HCT116 (cell line): Measurements from ENCODE around the gene C20orf141. TPM values are rescaled to one million over a fixed set of nuclear protein-coding genes. Genes with fewer than 3 reads are reported as not detected.
A peak's percentile ranks its signal among the peaks of the same experiment; 100 is the strongest.

ENCODE experiments used
- ATAC-seq: fragments of 200-7000 bp; cut with Tn5 transposase; 2 replicates; pipeline ENCODE4 v1.9.1; 2020; ENCODE audit warnings: mild to moderate bottlenecking, moderate library complexity
- Bru-seq: library from RNA; stranded (reverse); fragments of 400-500 nt; gene quantifications from one replicate; lab custom pipeline; 2021; lab: Mats Ljungman, UMichigan
- BruChase-seq, 2 experiments: library from RNA; stranded (reverse); fragments of 400-500 nt; gene quantifications; one replicate each; lab custom pipeline; 2021; lab: Mats Ljungman, UMichigan
- BruUV-seq: library from RNA; stranded (reverse); fragments of 400-500 nt; replicated peaks from 2 replicates; lab custom pipeline; 2021; lab: Mats Ljungman, UMichigan
- CTCF ChIA-PET: fragments of 300-600 bp; sonication (Branson Sonifier 250); formaldehyde crosslinking; loops from one replicate; lab custom pipeline; 2021; ENCODE audit warnings: antibody characterized with exemption; lab: Charles Lee
- POLR2A ChIA-PET: fragments of 300-600, 350-600 bp; sonication (Branson Sonifier 250); formaldehyde crosslinking; loops from one replicate; lab custom pipeline; 2021; ENCODE audit warnings: antibody characterized with exemption; lab: Charles Lee
- RAD21 ChIA-PET, 2 experiments: fragments of 300-600 bp; sonication (Branson Sonifier 250); formaldehyde crosslinking; loops; one replicate each; lab custom pipeline; 2023; ENCODE audit warnings: low total read pairs in 2 of 2; ENCODE audit not compliant: uncharacterized antibody in 2 of 2, unreplicated experiment in 2 of 2, low non-redundant PET in 1 of 2; lab: Charles Lee
- DNase-seq: peaks from one replicate; pipeline ENCODE4 v3.0.0-alpha.2; 2010; ENCODE audit warnings: low read depth, low spot score
- H2AFZ ChIP-seq: fragments of 200-600 bp; shearing (Covaris generic), sonication (generic); 2 replicates; pipeline ENCODE4 v1.6.1; 2017; ENCODE audit warnings: low read depth, mixed run types, mixed read lengths, antibody characterized with exemption, low read length; ENCODE audit not compliant: poor library complexity, severe bottlenecking
- H3K27ac ChIP-seq: 2 replicates; pipeline ENCODE4 v1.5.1; 2012; ENCODE audit warnings: low read depth, low read length
- H3K27me3 ChIP-seq: fragments of 200-600 bp; sonication (generic); 2 replicates; pipeline ENCODE4 v1.6.1; 2016; ENCODE audit warnings: mixed run types, low read length, mixed read lengths; ENCODE audit not compliant: insufficient read depth
- H3K36me3 ChIP-seq, 2 experiments: fragments of 200-500 bp in 1 of 2; fragments of 200-600 bp in 1 of 2; sonication (Bioruptor generic) in 1 of 2; sonication (generic) in 1 of 2; 2 replicates each; pipeline versions ENCODE4 v1.5.1 to v1.6.1; 2014 to 2016; ENCODE audit warnings: low read length in 2 of 2, inconsistent platforms in 1 of 2, mixed read lengths in 1 of 2, mixed run types in 1 of 2; ENCODE audit not compliant: insufficient read depth in 2 of 2, control insufficient read depth in 1 of 2
- H3K4me1 ChIP-seq, 2 experiments: fragments of 200-600 bp in 1 of 2; sonication (generic) in 1 of 2; 2 replicates each; pipeline versions ENCODE4 v1.5.1 to v1.6.1; 2012 to 2017; ENCODE audit warnings: low read length in 2 of 2, inconsistent platforms in 1 of 2, mild to moderate bottlenecking in 1 of 2, mixed read lengths in 1 of 2, mixed run types in 1 of 2, moderate library complexity in 1 of 2; ENCODE audit not compliant: insufficient read depth in 2 of 2, control insufficient read depth in 1 of 2
- H3K4me2 ChIP-seq: fragments of 200-600 bp; sonication (generic); 2 replicates; pipeline ENCODE4 v1.6.1; 2017; ENCODE audit warnings: mixed run types, low read length, mixed read lengths
- H3K4me3 ChIP-seq, 2 experiments: fragments of 200-600 bp in 1 of 2; sonication (generic) in 1 of 2; replicated peaks in 1 of 2; 2 replicates each; pipeline ENCODE4 v1.5.1; 2011 to 2016; ENCODE audit warnings: low read length in 2 of 2, control low read depth in 1 of 2, low read depth in 1 of 2, mild to moderate bottlenecking in 1 of 2, mixed read lengths in 1 of 2, mixed run types in 1 of 2
- H3K79me2 ChIP-seq: fragments of 200-600 bp; sonication (generic); 2 replicates; pipeline ENCODE4 v1.6.1; 2017; ENCODE audit warnings: mild to moderate bottlenecking, mixed run types, low read length, moderate library complexity, mixed read lengths; ENCODE audit not compliant: insufficient read depth
- H3K9ac ChIP-seq: fragments of 200-600 bp; sonication (generic); 2 replicates; pipeline ENCODE4 v1.6.1; 2016; ENCODE audit warnings: low read length, mixed read lengths
- H3K9me2 ChIP-seq: fragments of 200-600 bp; sonication (generic), shearing (Covaris generic); 2 replicates; pipeline ENCODE4 v1.6.1; 2017; ENCODE audit warnings: mixed run types, mild to moderate bottlenecking, moderate library complexity; ENCODE audit not compliant: insufficient read depth
- H3K9me3 ChIP-seq, 2 experiments: fragments of 200-500 bp in 1 of 2; fragments of 200-600 bp in 1 of 2; sonication (Bioruptor generic) in 1 of 2; sonication (generic) in 1 of 2; 2 replicates each; pipeline ENCODE4 v1.6.1; 2014 to 2017; ENCODE audit warnings: low read length in 2 of 2, mixed read lengths in 2 of 2, inconsistent platforms in 1 of 2, low read depth in 1 of 2, mild to moderate bottlenecking in 1 of 2, mixed run types in 1 of 2, moderate library complexity in 1 of 2; ENCODE audit not compliant: control insufficient read depth in 1 of 2, insufficient read depth in 1 of 2
- H4K20me1 ChIP-seq: fragments of 200-600 bp; sonication (generic), shearing (Covaris generic); 2 replicates; pipeline ENCODE4 v1.6.1; 2017; ENCODE audit warnings: mixed run types, mild to moderate bottlenecking, moderate library complexity; ENCODE audit not compliant: insufficient read depth
- ATF3 ChIP-seq: IDR thresholded peaks from 2 replicates; pipeline ENCODE4 v1.6.1; 2012
- CTCF ChIP-seq, 3 experiments: fragments of 200-600 bp in 1 of 3; sonication (generic) in 1 of 3; IDR thresholded peaks in 2 of 3; conservative IDR thresholded peaks in 1 of 3; 2 replicates each; pipeline ENCODE4 v1.5.1; 2012 to 2017; ENCODE audit warnings: low read depth in 2 of 3, low read length in 2 of 3, antibody characterized with exemption in 1 of 3, borderline replicate concordance in 1 of 3, control low read depth in 1 of 3, mild to moderate bottlenecking in 1 of 3, mixed read lengths in 1 of 3, mixed run types in 1 of 3, moderate library complexity in 1 of 3; ENCODE audit not compliant: insufficient read depth in 1 of 3
- ELF1 ChIP-seq: IDR thresholded peaks from 2 replicates; pipeline ENCODE4 v1.6.1; 2012; ENCODE audit warnings: low read depth, borderline replicate concordance
- EZH2 ChIP-seq: fragments of 200-600 bp; sonication (generic); IDR thresholded peaks from 2 replicates; pipeline ENCODE4 v1.6.1; 2017; ENCODE audit warnings: antibody characterized with exemption, mixed run types
- EZH2phosphoT487 ChIP-seq: fragments of 200-600 bp; IDR thresholded peaks from 2 replicates; pipeline ENCODE4 v1.6.1; 2018; ENCODE audit warnings: antibody characterized with exemption, borderline replicate concordance
- FOSL1 ChIP-seq: IDR thresholded peaks from 2 replicates; pipeline ENCODE4 v1.6.1; 2012; ENCODE audit warnings: low read depth
- JUND ChIP-seq: IDR thresholded peaks from 2 replicates; pipeline ENCODE4 v1.6.1; 2012
- MAX ChIP-seq: IDR thresholded peaks from 2 replicates; pipeline ENCODE4 v1.6.1; 2012
- POLR2A ChIP-seq: IDR thresholded peaks from 2 replicates; pipeline ENCODE4 v1.7.0; 2011; ENCODE audit warnings: borderline replicate concordance; ENCODE audit not compliant: insufficient read depth, insufficient read length; ENCODE audit errors: extremely low read depth
- POLR2AphosphoS5 ChIP-seq: IDR thresholded peaks from 2 replicates; pipeline ENCODE4 v1.6.1; 2011; ENCODE audit warnings: mild to moderate bottlenecking, low read depth, low read length, moderate library complexity
- RAD21 ChIP-seq: IDR thresholded peaks from 2 replicates; pipeline ENCODE4 v1.6.1; 2012; ENCODE audit warnings: low read depth, mild to moderate bottlenecking
- SP1 ChIP-seq: IDR thresholded peaks from 2 replicates; pipeline ENCODE4 v1.6.1; 2012; ENCODE audit warnings: low read depth
- YY1 ChIP-seq: IDR thresholded peaks from 2 replicates; pipeline ENCODE4 v1.6.1; 2011; ENCODE audit warnings: low read length, low read depth, moderate library complexity, mild to moderate bottlenecking; ENCODE audit not compliant: insufficient replicate concordance; ENCODE audit errors: extremely low read depth
- ZFX ChIP-seq: fragments of 450-650 bp; IDR thresholded peaks from 2 replicates; pipeline ENCODE4 v1.6.1; 2017
- ZNF274 ChIP-seq: fragments of 200-500 bp; sonication (Bioruptor generic); IDR thresholded peaks from 2 replicates; pipeline ENCODE4 v1.6.1; 2014; ENCODE audit warnings: mild to moderate bottlenecking, low read depth, low read length, inconsistent platforms
- intact Hi-C: fragments of 100-400 bp; cut with micrococcal nuclease; formaldehyde crosslinking; loops from 2 replicates; pipeline ENCODE4 v1.10.0; 2022
- long read RNA-seq: library from polyadenylated mRNA; unstranded; transcript quantifications from one replicate; pipeline ENCODE4 v2.0.0, GENCODE V29; 2021; ENCODE audit not compliant: unreplicated experiment
- polyA plus RNA-seq: library from polyadenylated mRNA; unstranded; fragments of >200 nt; gene quantifications from 2 replicates; pipeline ENCODE4 v1.2.1, GENCODE V29; 2012; ENCODE audit warnings: missing spikeins
- total RNA-seq: library from RNA; stranded (reverse); gene quantifications from one replicate; pipeline ENCODE4 v1.2.1, GENCODE V29; 2021; ENCODE audit not compliant: unreplicated experiment

C20orf141 gene
- total RNA-seq (not detected), Bru-seq, nascent RNA (not detected), BruChase-seq, experiment 1, labeled RNA remaining after a 6-hour chase (not detected), BruChase-seq, experiment 2, labeled RNA remaining after a 2-hour chase (not detected)
- not detected in 2 replicates for polyA plus RNA-seq
- long read RNA-seq = 0 reads

DNA sequence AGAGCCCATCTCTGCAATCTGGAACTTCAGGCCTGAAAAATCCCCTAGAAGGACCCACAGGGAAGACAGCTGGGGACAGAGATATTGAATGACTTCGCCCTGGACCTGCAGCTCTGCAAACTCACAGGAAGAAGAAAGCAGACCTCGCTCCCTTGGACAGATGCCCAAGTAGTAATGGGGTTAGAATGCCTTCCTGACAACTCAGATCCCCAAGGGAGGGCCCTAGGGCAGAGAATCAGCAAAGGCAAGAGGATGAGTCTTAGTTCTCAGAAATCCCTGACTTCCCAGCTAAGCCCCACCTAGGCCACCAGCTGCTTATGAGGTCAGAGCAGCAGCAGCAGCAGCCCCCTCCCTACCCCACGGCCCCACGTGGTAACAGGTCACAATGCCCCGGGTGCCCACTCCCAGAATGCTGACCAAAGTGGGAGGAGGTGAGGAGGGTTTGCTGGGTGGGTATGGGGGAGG is at the start of gene C20orf141:
C20orf141 (plus strand) TSS at position 401 of the 465 bp plus-strand sequence. CDS start 198 bp downstream, outside the sequence.
- peaks cover 0 to 16% of the 10 kb centered on the region in 2 experiments; a peak in 1 of 4 replicates for H3K4me1 ChIP-seq
- H3K79me2 ChIP-seq = no peaks in the 10 kb centered on the region
- H3K4me2 ChIP-seq = peak within 1 kb of the TSS; percentile 23
- no peak for TF ChIP-seq ZNF274
- TF ChIP-seq JUND = no peak
- no peak for TF ChIP-seq ZFX
- TF ChIP-seq ATF3 = no peak
- no peak for TF ChIP-seq POLR2AphosphoS5
- TF ChIP-seq YY1 = no peak
- no peak for TF ChIP-seq SP1
- no peaks in the 10 kb centered on the region for H3K9me2 ChIP-seq
- no peaks in the 10 kb centered on the region for H4K20me1 ChIP-seq
- ChIA-PET CTCF (no interaction called here), RAD21 (no interaction called here), POLR2A (no interaction called here)
- no peaks in the 10 kb centered on the region for H3K27me3 ChIP-seq
- H2AFZ ChIP-seq = no peak within 1 kb of the TSS
- ATAC-seq (0 out of 2 replicates have a peak, but pooled peaks have one; percentile 21), DNase-seq (no peak)
- H3K36me3 ChIP-seq = no peaks in the 10 kb centered on the region
- no peak within 1 kb of the TSS for H3K27ac ChIP-seq
- no peak within 1 kb of the TSS for H3K9ac ChIP-seq
- no TSS peak for BruUV-seq
- peaks cover 4 to 9% of the 10 kb centered on the region in 2 experiments; a peak in 1 of 4 replicates for H3K9me3 ChIP-seq
- intact Hi-C loops = no loop called here
- H3K4me3 ChIP-seq = no peak within 1 kb of the TSS

DNA sequence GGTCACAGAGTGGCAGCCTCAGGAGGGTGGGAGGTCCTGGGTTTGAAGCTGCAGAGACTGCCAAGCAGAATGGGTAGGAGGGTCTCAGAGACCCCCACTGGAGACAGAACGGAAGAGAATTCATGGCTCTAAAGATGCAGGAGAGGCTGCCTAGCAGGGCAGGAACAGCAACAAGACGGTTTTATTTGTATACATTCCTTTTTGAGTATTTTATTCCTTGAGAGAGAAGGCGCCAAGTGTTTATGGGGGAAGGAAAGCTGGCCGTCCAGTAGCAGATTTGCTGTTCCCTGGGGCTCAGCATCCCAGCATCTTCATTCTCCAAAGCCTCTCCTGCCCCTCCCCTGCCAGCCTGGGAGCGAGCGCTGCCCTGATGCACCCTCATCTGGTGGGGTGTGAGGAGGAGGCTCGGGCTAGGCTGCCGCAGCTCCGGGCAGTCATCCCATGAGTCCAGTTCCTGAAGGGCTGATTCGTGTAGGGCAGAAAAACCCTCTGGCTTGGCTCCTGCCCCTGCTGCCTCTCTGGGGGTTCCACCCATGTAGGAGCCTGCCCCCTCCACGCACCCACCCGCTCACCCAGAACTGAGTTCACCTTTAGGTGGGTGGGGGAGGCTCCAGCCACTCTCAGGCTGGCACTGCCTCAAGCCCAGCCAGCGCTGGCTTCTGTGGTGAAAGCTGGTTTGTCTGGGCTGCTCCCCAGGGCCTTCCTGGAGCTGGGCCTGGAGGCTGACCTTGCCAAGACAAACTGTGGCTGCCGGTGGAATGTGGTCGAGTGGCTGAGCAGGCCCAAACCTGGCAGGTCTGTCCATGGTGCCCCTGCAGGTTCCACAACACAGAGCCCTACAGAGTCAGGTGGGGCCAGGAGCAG is 46.8 kb upstream of the C20orf141 start:
- Histone ChIP-seq H3K27me3 (no peaks in the 10 kb centered on the region), H3K4me1 (peaks cover 6 to 9% of the 10 kb centered on the region in 2 experiments), H3K9ac (no peak overlapping the region), H3K9me2 (no peaks in the 10 kb centered on the region), H4K20me1 (no peaks in the 10 kb centered on the region), H3K4me3 (no peak overlapping the region), H3K27ac (no peak overlapping the region), H3K79me2 (no peaks in the 10 kb centered on the region), H3K9me3 (no peaks in the 10 kb centered on the region), H2AFZ (no peak overlapping the region), H3K4me2 (no peak overlapping the region), H3K36me3 (no peaks in the 10 kb centered on the region)
- ChIA-PET POLR2A (no interaction called here), CTCF (no interaction called here), RAD21 (no interaction called here)
- DNase-seq = no peak
- TF ChIP-seq EZH2 (no peak), JUND (no peak), ZFX (no peak), FOSL1 (no peak), CTCF (IDR thresholded peaks at IDR 0.05 in 2 of 3, conservative IDR thresholded peaks at IDR 0.05 in 1 of 3; ENCODE audit: borderline replicate concordance in 1 of 3, insufficient read depth in 1 of 3, low read depth in 2 of 3, low read length in 2 of 3) (no peak), MAX (no peak), POLR2AphosphoS5 (no peak), SP1 (no peak), POLR2A (no peak), ELF1 (no peak), RAD21 (no peak), EZH2phosphoT487 (no peak)
- intact Hi-C loops = no loop called here
- BruUV-seq = no TSS peak
- peak; percentile 73; the same call in 1 of the 2 replicates for ATAC-seq
